ENCODE data around the gene SLC45A1.
"Not testable (repeated sequence)": the region's sequence is repeated elsewhere in the genome, so short reads cannot be mapped to it uniquely, and the experiment has no call there.

The SLC45A1 gene

GRCh38 chr1:8317647-8318381, at the start of gene SLC45A1:
Gene SLC45A1, plus strand, starts transcription at chr1:8318114. Its CDS starts 6,216 bp downstream, at chr1:8324330.
- DNase-seq (ENCODE audit: low read depth in 2 of 2) = peak; percentile 59 to 72
- H3K4me3 ChIP-seq (replicated peaks in 1 of 2; ENCODE audit: low read depth in 2 of 2, low read length in 2 of 2) = peak within 1 kb of the TSS; percentile 63 to 66
- TF ChIP-seq CTCF (IDR thresholded peaks at IDR 0.05; ENCODE audit: low read depth, low read length) = no peak

- no peak for TF ChIP-seq CTCF (IDR thresholded peaks at IDR 0.05; ENCODE audit: low read depth, low read length)
- no peak overlapping the region for H3K4me3 ChIP-seq (replicated peaks in 1 of 2; ENCODE audit: low read depth in 2 of 2, low read length in 2 of 2)
- no peak for DNase-seq (ENCODE audit: low read depth in 2 of 2)
These were observed 44.9 kb upstream of the SLC45A1 start for GRCh38 chr1:8273036-8273435.

- H3K4me3 ChIP-seq (replicated peaks in 1 of 2; ENCODE audit: low read depth in 2 of 2, low read length in 2 of 2) = no peak overlapping the region
- no peak for TF ChIP-seq CTCF (IDR thresholded peaks at IDR 0.05; ENCODE audit: low read depth, low read length)
- DNase-seq (ENCODE audit: low read depth in 2 of 2) = no peak
These were observed 43.6 kb upstream of the SLC45A1 start for GRCh38 chr1:8274352-8274751.

GRCh38 chr1:8276173-8276914, 41.6 kb upstream of the SLC45A1 start:
- no peak for TF ChIP-seq CTCF (IDR thresholded peaks at IDR 0.05; ENCODE audit: low read depth, low read length)
- no peak for DNase-seq (ENCODE audit: low read depth in 2 of 2)
- H3K4me3 ChIP-seq (replicated peaks in 1 of 2; ENCODE audit: low read depth in 2 of 2, low read length in 2 of 2) = no peak overlapping the region

GRCh38 chr1:8276932-8277331, 41.0 kb upstream of the SLC45A1 start:
- no peak overlapping the region for H3K4me3 ChIP-seq (replicated peaks in 1 of 2; ENCODE audit: low read depth in 2 of 2, low read length in 2 of 2)
- no peak for TF ChIP-seq CTCF (IDR thresholded peaks at IDR 0.05; ENCODE audit: low read depth, low read length)
- DNase-seq (ENCODE audit: low read depth in 2 of 2) = no peak

- H3K4me3 ChIP-seq (replicated peaks in 1 of 2; ENCODE audit: low read depth in 2 of 2, low read length in 2 of 2); DNase-seq (ENCODE audit: low read depth in 2 of 2): not testable (repeated sequence)
These were observed 39.2 kb upstream of the SLC45A1 start for GRCh38 chr1:8278677-8279076.

GRCh38 chr1:8281843-8282509, 35.9 kb upstream of the SLC45A1 start:
- TF ChIP-seq CTCF (IDR thresholded peaks at IDR 0.05; ENCODE audit: low read depth, low read length) = no peak
- no peak for DNase-seq (ENCODE audit: low read depth in 2 of 2)
- no peak overlapping the region for H3K4me3 ChIP-seq (replicated peaks in 1 of 2; ENCODE audit: low read depth in 2 of 2, low read length in 2 of 2)
